ENCODE data around the gene MYO6.

DNA sequence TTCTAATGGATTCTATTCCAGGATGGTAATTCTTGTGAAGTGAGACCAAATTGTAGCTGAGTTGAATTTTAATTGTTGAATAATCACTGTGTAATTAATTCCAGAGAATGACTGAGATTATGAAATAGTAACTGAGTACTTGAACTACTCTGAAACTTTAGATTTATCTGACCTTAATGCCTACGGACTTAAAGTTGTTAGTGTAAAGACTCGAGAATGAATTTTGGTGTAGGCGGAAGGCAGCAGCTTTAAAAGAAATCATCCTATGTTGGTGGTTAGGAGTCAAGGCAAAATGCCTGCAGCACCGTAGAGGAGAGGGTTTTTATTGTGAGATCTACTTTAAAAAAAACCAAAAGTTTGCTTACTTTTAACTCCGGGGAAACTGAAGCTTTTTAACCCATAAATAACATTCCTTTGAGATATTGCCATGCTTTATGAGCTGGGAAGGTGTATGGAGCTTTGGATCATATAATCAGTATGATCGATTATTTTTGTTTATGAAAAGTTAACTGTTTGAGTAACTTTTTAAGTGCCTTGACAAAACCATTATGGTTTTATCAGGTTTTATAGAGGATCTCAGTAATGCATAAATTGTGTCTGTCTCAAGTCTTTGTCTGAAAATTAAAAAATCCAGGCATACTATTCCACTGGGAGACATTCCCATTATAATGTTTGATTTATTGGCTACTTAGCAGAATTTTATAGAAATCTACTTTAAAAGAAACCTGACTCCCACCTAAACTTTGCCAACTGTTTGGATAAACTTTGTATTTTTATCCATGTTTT is 46.1 kb downstream of the MYO6 start:
- TF ChIP-seq CTCF (IDR thresholded peaks at IDR 0.05; ENCODE audit: low read depth, low read length) (no peak), EZH2phosphoT487 (IDR thresholded peaks at IDR 0.05; ENCODE audit: low read depth) (no peak)
